ENCODE data around the gene CNTLN.

The CNTLN gene

DNA sequence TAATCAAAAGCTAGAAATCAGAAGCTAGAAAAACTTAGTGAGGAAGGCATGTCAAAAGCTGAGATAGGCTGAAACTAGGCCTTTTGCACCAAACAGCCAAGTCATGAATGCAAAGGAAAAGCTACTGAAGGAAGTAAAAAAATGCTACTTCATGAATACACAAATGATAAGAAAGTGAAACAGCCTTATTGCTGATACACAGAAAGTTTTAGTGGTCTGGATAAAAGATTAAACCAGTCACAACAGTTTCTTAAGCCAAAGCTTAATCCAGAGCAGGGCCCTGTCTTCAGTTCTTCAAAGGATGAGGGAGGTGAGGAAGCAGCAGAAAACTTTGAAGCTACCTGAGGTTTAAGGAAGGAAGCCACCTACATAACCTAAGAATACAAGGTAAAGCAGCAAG, 341.6 kb downstream of the CNTLN start:
- no peaks in the 10 kb centered on the region for H3K9me3 ChIP-seq
- peaks cover 0 to 8% (median 0%) of the 10 kb centered on the region in 3 donors for H3K36me3 ChIP-seq
- intact Hi-C loops (cut with DNase I; ENCODE audit: low total_unique reads) = no loop called here
- H3K4me1 ChIP-seq = no peaks in the 10 kb centered on the region
- DNase-seq = no peak
- TF ChIP-seq, protein P1, sequence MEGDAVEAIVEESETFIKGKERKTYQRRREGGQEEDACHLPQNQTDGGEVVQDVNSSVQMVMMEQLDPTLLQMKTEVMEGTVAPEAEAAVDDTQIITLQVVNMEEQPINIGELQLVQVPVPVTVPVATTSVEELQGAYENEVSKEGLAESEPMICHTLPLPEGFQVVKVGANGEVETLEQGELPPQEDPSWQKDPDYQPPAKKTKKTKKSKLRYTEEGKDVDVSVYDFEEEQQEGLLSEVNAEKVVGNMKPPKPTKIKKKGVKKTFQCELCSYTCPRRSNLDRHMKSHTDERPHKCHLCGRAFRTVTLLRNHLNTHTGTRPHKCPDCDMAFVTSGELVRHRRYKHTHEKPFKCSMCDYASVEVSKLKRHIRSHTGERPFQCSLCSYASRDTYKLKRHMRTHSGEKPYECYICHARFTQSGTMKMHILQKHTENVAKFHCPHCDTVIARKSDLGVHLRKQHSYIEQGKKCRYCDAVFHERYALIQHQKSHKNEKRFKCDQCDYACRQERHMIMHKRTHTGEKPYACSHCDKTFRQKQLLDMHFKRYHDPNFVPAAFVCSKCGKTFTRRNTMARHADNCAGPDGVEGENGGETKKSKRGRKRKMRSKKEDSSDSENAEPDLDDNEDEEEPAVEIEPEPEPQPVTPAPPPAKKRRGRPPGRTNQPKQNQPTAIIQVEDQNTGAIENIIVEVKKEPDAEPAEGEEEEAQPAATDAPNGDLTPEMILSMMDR (IDR thresholded peaks at IDR 0.05) = no peak
- H3K4me3 ChIP-seq = no peak overlapping the region
- no peak overlapping the region for H3K27ac ChIP-seq
- no peaks in the 10 kb centered on the region for H3K27me3 ChIP-seq

DNA sequence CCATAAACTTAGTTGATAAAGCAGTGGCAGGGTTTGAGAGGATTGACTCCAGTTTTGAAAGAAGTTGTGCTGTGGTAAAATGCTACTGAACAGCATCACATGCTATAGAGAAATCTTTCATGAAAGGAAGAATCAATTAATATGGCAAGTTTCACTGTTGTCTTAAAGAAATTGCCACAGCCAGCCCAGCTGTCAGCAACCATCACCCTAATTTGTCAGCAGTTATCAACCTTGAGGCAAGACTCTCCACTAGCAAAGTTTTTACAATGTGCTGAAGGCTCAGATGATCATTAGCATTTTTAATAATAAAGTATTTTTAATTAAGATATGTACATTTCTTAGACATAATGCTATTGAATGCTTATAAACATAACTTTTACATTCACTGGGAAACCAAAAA, 343.0 kb downstream of the CNTLN start:
- Histone ChIP-seq H3K27ac (no peak overlapping the region), H3K9me3 (no peaks in the 10 kb centered on the region), H3K27me3 (no peaks in the 10 kb centered on the region), H3K4me1 (no peaks in the 10 kb centered on the region), H3K36me3 (peaks cover 0 to 8% (median 0%) of the 10 kb centered on the region in 3 donors), H3K4me3 (no peak overlapping the region)
- TF ChIP-seq, protein P1 (IDR thresholded peaks at IDR 0.05) = no peak
- DNase-seq = no peak
- intact Hi-C loops (cut with DNase I; ENCODE audit: low total_unique reads) = no loop called here

GRCh38 chr9:17480966-17481365, 346.1 kb downstream of the CNTLN start:
- no peaks in the 10 kb centered on the region for H3K4me1 ChIP-seq
- H3K4me3 ChIP-seq = no peak overlapping the region
- DNase-seq = no peak
- H3K36me3 ChIP-seq = peaks cover 0 to 8% (median 4%) of the 10 kb centered on the region in 3 donors
- intact Hi-C loops (cut with DNase I; ENCODE audit: low total_unique reads) = no loop called here
- H3K27ac ChIP-seq = no peak overlapping the region
- no peaks in the 10 kb centered on the region for H3K9me3 ChIP-seq
- H3K27me3 ChIP-seq = no peaks in the 10 kb centered on the region
- TF ChIP-seq, protein P1 (IDR thresholded peaks at IDR 0.05) = no peak

DNA sequence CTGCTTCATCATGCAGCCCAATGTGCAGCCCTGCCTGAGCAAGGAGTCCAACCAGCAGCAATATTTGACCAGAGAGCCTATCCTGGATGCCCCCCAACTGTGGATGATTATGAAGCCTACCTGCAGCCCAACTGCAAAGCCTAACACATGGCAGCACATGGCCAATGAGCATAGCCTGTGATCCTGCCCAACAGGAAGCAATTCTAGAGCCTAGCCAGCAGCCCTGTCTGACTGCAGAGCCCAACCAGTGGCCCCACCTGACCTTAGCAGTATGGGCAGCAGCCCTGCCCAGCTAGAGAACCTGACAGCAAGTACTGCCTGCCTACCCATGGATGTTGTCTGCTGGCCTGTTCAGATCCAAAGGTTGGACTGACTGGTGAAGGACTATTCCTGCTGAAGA, 346.7 kb downstream of the CNTLN start:
- DNase-seq = no peak
- intact Hi-C loops (cut with DNase I; ENCODE audit: low total_unique reads) = no loop called here
- Histone ChIP-seq H3K27ac (no peak overlapping the region), H3K36me3 (peaks cover 0 to 5% (median 4%) of the 10 kb centered on the region in 3 donors), H3K9me3 (no peaks in the 10 kb centered on the region), H3K27me3 (no peaks in the 10 kb centered on the region), H3K4me3 (no peak overlapping the region), H3K4me1 (no peaks in the 10 kb centered on the region)
- TF ChIP-seq, protein P1 (IDR thresholded peaks at IDR 0.05) = no peak

DNA sequence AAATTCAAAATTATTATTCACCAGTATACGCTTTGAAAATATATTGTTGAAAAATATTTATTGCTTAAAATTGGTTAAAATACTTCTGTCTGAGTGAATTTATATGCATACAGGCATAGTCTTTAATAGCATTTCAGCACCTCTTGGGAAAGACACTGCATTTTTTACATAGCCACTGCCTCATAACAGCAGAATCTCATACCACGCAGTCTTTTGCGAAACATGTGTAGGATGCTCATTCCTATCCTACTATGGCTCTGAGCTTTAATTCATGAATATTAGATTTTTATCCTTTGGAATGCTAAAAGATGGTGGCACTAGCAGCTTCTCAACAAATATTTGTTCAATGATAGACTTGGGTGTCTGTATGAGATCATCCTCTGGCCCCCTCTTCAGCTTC, 350.1 kb downstream of the CNTLN start:
- Histone ChIP-seq H3K4me1 (no peaks in the 10 kb centered on the region), H3K36me3 (peaks cover 0 to 9% (median 9%) of the 10 kb centered on the region in 3 donors), H3K27me3 (no peaks in the 10 kb centered on the region), H3K4me3 (no peak overlapping the region), H3K27ac (no peak overlapping the region), H3K9me3 (no peaks in the 10 kb centered on the region)
- TF ChIP-seq, protein P1 (IDR thresholded peaks at IDR 0.05) = no peak
- intact Hi-C loops (cut with DNase I; ENCODE audit: low total_unique reads) = no loop called here
- DNase-seq = no peak

DNA sequence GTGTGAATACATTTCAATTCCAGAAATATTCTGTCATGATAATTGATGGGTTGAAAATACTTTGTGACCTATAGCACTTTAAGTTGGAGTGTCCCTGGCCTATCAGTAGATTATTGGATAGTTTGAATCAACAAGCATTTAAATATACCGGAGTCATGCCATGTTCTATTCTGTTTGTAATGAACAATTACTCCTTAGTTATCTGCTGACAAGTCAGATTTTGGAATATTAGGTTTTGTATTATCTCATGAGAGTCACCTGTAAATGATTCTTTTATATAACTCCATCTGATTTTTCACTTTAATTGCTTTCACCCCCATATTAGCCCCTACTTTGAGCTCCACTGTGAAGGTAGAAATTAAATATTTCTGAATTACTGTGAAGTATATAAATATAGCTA, 351.6 kb downstream of the CNTLN start:
- H3K36me3 ChIP-seq = peaks cover 0 to 9% (median 9%) of the 10 kb centered on the region in 3 donors
- H3K4me3 ChIP-seq = no peak overlapping the region
- no peaks in the 10 kb centered on the region for H3K9me3 ChIP-seq
- no peaks in the 10 kb centered on the region for H3K4me1 ChIP-seq
- intact Hi-C loops (cut with DNase I; ENCODE audit: low total_unique reads) = no loop called here
- H3K27ac ChIP-seq = no peak overlapping the region
- TF ChIP-seq, protein P1 (IDR thresholded peaks at IDR 0.05) = no peak
- H3K27me3 ChIP-seq = no peaks in the 10 kb centered on the region
- DNase-seq = no peak

Data from tibial artery (tissue), 4 donors.